Thyroid gland (tissue), 4 donors: Measurements from ENCODE around the gene INSC. TPM values are rescaled to one million over a fixed set of nuclear protein-coding genes. Genes with fewer than 3 reads are reported as not detected.

Experiments used
- DNase-seq, 2 donors: peaks; one replicate each; pipeline ENCODE4 v3.0.0-alpha.2; 2019
- H3K27ac ChIP-seq, 3 donors: fragments of 200-600 bp; sonication (generic); 1 replicate in 2 of 3; 2 replicates in 1 of 3; pipeline ENCODE4 v1.5.1; 2016 to 2019; ENCODE audit warnings: mild to moderate bottlenecking in 1 of 3, moderate library complexity in 1 of 3
- H3K27me3 ChIP-seq: fragments of 200-600 bp; sonication (generic); one replicate; pipeline ENCODE4 v1.5.1; 2019
- H3K36me3 ChIP-seq, 2 donors: fragments of 200-600 bp; sonication (generic); one replicate each; pipeline ENCODE4 v1.5.1; 2016 to 2019
- H3K4me1 ChIP-seq, 2 donors: fragments of 200-600 bp; sonication (generic); one replicate each; pipeline ENCODE4 v1.5.1; 2017 to 2019
- H3K4me3 ChIP-seq, 3 donors: fragments of 200-600 bp; sonication (generic); replicated peaks in 1 of 3; 1 replicate in 2 of 3; 2 replicates in 1 of 3; pipeline ENCODE4 v1.5.1; 2016; ENCODE audit warnings: mild to moderate bottlenecking in 1 of 3
- H3K9me3 ChIP-seq: fragments of 200-600 bp; sonication (generic); one replicate; pipeline ENCODE4 v1.5.1; 2017
- POLR2A ChIP-seq, 2 donors: fragments of 450-650 bp; IDR thresholded peaks; one replicate each; pipeline ENCODE4 v1.6.1; 2017; ENCODE audit warnings: antibody characterized with exemption in 2 of 2, mild to moderate bottlenecking in 2 of 2, moderate library complexity in 1 of 2
- WGBS, 2 donors: methylation state at CpG; one replicate each; pipeline ENCODE4 v1.1.5; 2017; 5-methylcytosine and 5-hydroxymethylcytosine counted together
- intact Hi-C: fragments of 100-400 bp; cut with DNase I; formaldehyde crosslinking; loops from one replicate; pipeline ENCODE4 v1.15.1; 2023
- total RNA-seq, 4 donors: library from RNA; depleted of rRNA; stranded (reverse); fragments of >200 nt; gene quantifications; one replicate each; pipeline ENCODE4 v1.2.3, GENCODE V29; 2016
- TF ChIP-seq, protein P1 (sequence below), 6 experiments: fragments of 200-600 bp in 3 of 6; fragments of 450-650 bp in 3 of 6; sonication (generic) in 3 of 6; IDR thresholded peaks; one replicate each; pipeline ENCODE4 v1.5.1; 2016 to 2019; ENCODE audit warnings: antibody characterized with exemption in 6 of 6, mild to moderate bottlenecking in 2 of 6, inconsistent platforms in 1 of 6, moderate library complexity in 1 of 6

Gene INSC
- total RNA-seq, 4 donors from 2014 or later = 0.38 to 1.2 (median 0.54) TPM; not detected in 1

GRCh38 chr11:15073361-15074205 lies 41.1 kb upstream of the INSC start, which contains the start of gene CALCB:
Gene CALCB (plus strand): TSS chr11:15073593. CDS start chr11:15074719, 1,126 bp downstream.
- H3K27ac ChIP-seq = no peak within 1 kb of the TSS
- no peak for TF ChIP-seq POLR2A (IDR thresholded peaks at IDR 0.05)
- TF ChIP-seq, protein P1, sequence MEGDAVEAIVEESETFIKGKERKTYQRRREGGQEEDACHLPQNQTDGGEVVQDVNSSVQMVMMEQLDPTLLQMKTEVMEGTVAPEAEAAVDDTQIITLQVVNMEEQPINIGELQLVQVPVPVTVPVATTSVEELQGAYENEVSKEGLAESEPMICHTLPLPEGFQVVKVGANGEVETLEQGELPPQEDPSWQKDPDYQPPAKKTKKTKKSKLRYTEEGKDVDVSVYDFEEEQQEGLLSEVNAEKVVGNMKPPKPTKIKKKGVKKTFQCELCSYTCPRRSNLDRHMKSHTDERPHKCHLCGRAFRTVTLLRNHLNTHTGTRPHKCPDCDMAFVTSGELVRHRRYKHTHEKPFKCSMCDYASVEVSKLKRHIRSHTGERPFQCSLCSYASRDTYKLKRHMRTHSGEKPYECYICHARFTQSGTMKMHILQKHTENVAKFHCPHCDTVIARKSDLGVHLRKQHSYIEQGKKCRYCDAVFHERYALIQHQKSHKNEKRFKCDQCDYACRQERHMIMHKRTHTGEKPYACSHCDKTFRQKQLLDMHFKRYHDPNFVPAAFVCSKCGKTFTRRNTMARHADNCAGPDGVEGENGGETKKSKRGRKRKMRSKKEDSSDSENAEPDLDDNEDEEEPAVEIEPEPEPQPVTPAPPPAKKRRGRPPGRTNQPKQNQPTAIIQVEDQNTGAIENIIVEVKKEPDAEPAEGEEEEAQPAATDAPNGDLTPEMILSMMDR (IDR thresholded peaks at IDR 0.05) = no peak
- peaks cover 4% of the 10 kb centered on the region for H3K27me3 ChIP-seq
- intact Hi-C loops = loop anchor here (10.0 kb wide), 1 partner anchor 99 kb away; the partner anchor contains the start of gene CALCA
- no peaks in the 10 kb centered on the region for H3K9me3 ChIP-seq
- peak; percentile 13 to 33 for DNase-seq
- WGBS, 2 donors = 4% methylated on average over 22 to 39 of the region's 60 CpGs
- no peak within 1 kb of the TSS for H3K4me3 ChIP-seq
- peaks cover 11 to 18% of the 10 kb centered on the region in 2 donors for H3K4me1 ChIP-seq
- H3K36me3 ChIP-seq = no peaks in the 10 kb centered on the region

DNA sequence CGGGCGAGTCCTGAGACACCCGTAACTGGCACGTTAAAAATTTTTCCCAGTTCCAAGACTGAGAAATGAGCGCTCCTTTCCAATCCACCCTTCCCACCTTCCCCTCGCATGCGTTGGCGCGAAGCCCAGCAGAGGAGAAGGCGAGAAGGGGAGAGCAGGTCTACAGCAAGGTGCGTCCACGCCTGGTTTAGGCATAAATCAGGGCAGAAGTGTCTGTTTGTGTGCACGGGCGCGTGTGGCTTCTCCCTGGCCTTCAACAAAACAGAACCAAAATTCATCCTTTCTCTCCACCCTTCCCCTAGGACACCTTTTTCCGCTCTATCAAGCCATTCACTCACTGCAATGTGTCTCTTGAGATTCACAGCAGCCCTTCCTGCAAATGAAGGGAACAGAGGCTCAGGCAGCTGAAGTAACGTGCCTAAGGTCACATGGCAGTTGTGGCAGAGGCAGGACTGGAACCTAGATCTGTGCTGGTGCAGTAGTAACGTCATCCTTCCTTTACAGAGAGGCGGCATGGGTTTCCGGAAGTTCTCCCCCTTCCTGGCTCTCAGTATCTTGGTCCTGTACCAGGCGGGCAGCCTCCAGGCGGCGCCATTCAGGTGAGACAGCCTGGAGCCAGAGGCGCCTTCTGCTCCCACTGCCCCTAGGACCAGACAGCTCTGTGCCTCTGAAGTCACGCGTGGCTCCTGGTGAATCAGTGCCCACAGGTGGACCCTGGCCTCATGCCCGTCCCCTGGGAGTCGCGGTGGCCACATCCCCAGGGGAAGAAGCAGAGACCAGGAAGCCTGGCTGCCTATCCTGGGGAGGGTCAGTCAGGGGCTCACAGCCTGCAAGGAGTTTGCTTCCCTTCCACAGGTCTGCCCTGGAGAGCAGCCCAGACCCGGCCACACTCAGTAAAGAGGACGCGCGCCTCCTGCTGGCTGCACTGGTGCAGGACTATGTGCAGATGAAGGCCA lies 40.2 kb upstream of the INSC start:
- H3K27ac ChIP-seq = no peak overlapping the region
- WGBS, 2 donors = 3 to 6% methylated on average over 24 to 32 of the region's 33 CpGs
- H3K4me1 ChIP-seq = peaks cover 11 to 18% of the 10 kb centered on the region in 2 donors
- DNase-seq = peak; percentile 90 to 95
- peaks cover 4% of the 10 kb centered on the region for H3K27me3 ChIP-seq
- no peaks in the 10 kb centered on the region for H3K36me3 ChIP-seq
- H3K9me3 ChIP-seq = no peaks in the 10 kb centered on the region
- TF ChIP-seq, protein P1 (IDR thresholded peaks at IDR 0.05) = peak; percentile 24 to 86 (median 75)
- no peak for TF ChIP-seq POLR2A (IDR thresholded peaks at IDR 0.05)
- H3K4me3 ChIP-seq = no peak overlapping the region
- intact Hi-C loops = loop anchor here (5.0 to 10.0 kb wide), 2 partner anchors 100 to 167 kb away; partner anchors contain the start of gene CALCA

DNA sequence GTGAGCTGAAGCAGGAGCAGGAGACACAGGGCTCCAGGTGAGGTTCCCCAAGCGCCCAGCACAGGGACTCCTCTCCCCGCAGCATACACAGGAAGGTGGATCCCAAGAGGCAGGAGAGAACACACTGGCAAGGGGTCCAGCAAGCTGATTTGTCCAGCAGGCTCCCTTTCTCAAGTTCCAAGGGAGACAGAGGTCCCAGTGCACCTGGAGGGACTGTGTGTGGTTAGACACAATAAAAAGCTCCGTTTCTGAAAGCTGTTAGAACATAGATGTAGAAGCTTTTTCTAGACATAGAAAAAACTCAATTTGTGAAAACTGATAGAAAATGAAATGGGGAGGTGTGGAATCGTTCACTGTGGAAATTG lies 39.6 kb upstream of the INSC start:
- no peak overlapping the region for H3K27ac ChIP-seq
- H3K9me3 ChIP-seq = no peaks in the 10 kb centered on the region
- no peak for DNase-seq
- H3K27me3 ChIP-seq = peaks cover 4% of the 10 kb centered on the region
- no peak for TF ChIP-seq POLR2A (IDR thresholded peaks at IDR 0.05)
- TF ChIP-seq, protein P1 (IDR thresholded peaks at IDR 0.05) = no peak
- 38% methylated on average over 4 of the region's 4 CpGs for WGBS, 2 donors
- no peaks in the 10 kb centered on the region for H3K36me3 ChIP-seq
- intact Hi-C loops = loop anchor here (5.0 to 10.0 kb wide), 2 partner anchors 100 to 168 kb away; partner anchors contain the start of gene CALCA
- H3K4me1 ChIP-seq = peaks cover 11 to 18% of the 10 kb centered on the region in 2 donors
- H3K4me3 ChIP-seq = no peak overlapping the region

DNA sequence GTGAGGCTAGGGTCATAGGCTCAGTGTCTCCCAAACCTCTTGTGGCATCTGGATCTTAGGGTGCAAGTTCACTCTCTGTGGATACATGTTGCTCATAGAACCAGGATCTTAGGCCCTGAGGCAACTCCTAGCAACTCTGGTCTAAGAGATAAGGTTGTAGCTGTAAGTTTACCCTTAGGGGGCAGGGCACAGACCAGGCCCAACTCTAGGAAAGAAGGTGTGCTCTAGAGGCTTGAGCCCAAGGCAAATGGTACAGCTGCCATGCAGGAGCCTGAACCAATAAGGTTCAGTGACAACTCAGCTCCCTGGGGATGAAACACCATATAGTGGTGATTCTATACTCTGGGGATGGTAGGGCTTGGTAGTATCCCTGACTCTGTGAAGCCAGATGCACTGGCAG lies 23.5 kb upstream of the INSC start:
- no peaks in the 10 kb centered on the region for H3K4me1 ChIP-seq
- no peaks in the 10 kb centered on the region for H3K9me3 ChIP-seq
- no peaks in the 10 kb centered on the region for H3K27me3 ChIP-seq
- H3K27ac ChIP-seq = no peak overlapping the region
- DNase-seq = no peak
- no peaks in the 10 kb centered on the region for H3K36me3 ChIP-seq
- TF ChIP-seq POLR2A (IDR thresholded peaks at IDR 0.05) = no peak
- TF ChIP-seq, protein P1 (IDR thresholded peaks at IDR 0.05) = no peak
- no peak overlapping the region for H3K4me3 ChIP-seq
- intact Hi-C loops = no loop called here
